ENCODE results near the gene WDR17.

WDR17 gene

GRCh38 chr4:176065435-176066291, at the start of gene WDR17:
WDR17 (plus strand) TSS chr4:176065841; CDS start chr4:176111581, 45,740 bp downstream.
- peak; percentile 80 for DNase-seq (ENCODE audit: low spot score)

- DNase-seq (ENCODE audit: low spot score) = no peak
These were observed 49.0 kb upstream of the WDR17 start for GRCh38 chr4:176016601-176017000.

GRCh38 chr4:176020481-176021085, 45.1 kb upstream of the WDR17 start:
- DNase-seq (ENCODE audit: low spot score) = no peak

GRCh38 chr4:176030391-176030790, 35.2 kb upstream of the WDR17 start:
- DNase-seq (ENCODE audit: low spot score) = no peak

- no peak for DNase-seq (ENCODE audit: low spot score)
These were observed 33.7 kb upstream of the WDR17 start for GRCh38 chr4:176031922-176032321.

- no peak for DNase-seq (ENCODE audit: low spot score)
These were observed 33.2 kb upstream of the WDR17 start for GRCh38 chr4:176032454-176032853.

- DNase-seq (ENCODE audit: low spot score) = peak; percentile 22
These were observed 31.1 kb upstream of the WDR17 start for GRCh38 chr4:176034499-176034898.

GRCh38 chr4:176034936-176035335, 30.7 kb upstream of the WDR17 start:
- DNase-seq (ENCODE audit: low spot score) = peak; percentile 10

- DNase-seq (ENCODE audit: low spot score) = no peak
These were observed 28.9 kb upstream of the WDR17 start for GRCh38 chr4:176036585-176037205.

- no peak for DNase-seq (ENCODE audit: low spot score)
These were observed 26.9 kb upstream of the WDR17 start for GRCh38 chr4:176038789-176039188.

GRCh38 chr4:176042195-176042594, 23.4 kb upstream of the WDR17 start:
- DNase-seq (ENCODE audit: low spot score) = no peak

GRCh38 chr4:176043838-176044588, 21.6 kb upstream of the WDR17 start:
- DNase-seq (ENCODE audit: low spot score) = no peak

- DNase-seq (ENCODE audit: low spot score) = peak; percentile 15
These were observed 21.1 kb upstream of the WDR17 start for GRCh38 chr4:176044589-176044951.

- DNase-seq (ENCODE audit: low spot score) = no peak
These were observed 17.0 kb upstream of the WDR17 start for GRCh38 chr4:176048631-176049030.

- DNase-seq (ENCODE audit: low spot score) = no peak
These were observed 12.9 kb upstream of the WDR17 start for GRCh38 chr4:176052744-176053143.

GRCh38 chr4:176053785-176054184, 11.9 kb upstream of the WDR17 start:
- DNase-seq (ENCODE audit: low spot score) = no peak

- no peak for DNase-seq (ENCODE audit: low spot score)
These were observed 10.7 kb upstream of the WDR17 start for GRCh38 chr4:176054942-176055341.

- DNase-seq (ENCODE audit: low spot score) = no peak
These were observed 1.9 kb upstream of the WDR17 start for GRCh38 chr4:176063718-176064117.

GRCh38 chr4:176064539-176064938, 1.1 kb upstream of the WDR17 start:
- DNase-seq (ENCODE audit: low spot score) = no peak

GRCh38 chr4:176066757-176067156, 1.1 kb downstream of the WDR17 start:
- no peak for DNase-seq (ENCODE audit: low spot score)

- DNase-seq (ENCODE audit: low spot score) = no peak
These were observed 11.9 kb downstream of the WDR17 start for GRCh38 chr4:176077561-176077960.

GRCh38 chr4:176084769-176085168, 19.1 kb downstream of the WDR17 start:
- DNase-seq (ENCODE audit: low spot score) = no peak

Data from AG20443 (cell line).